ENCODE results near the gene MAPK8IP2. TPM values are rescaled to one million over a fixed set of nuclear protein-coding genes. Genes with fewer than 3 reads are reported as not detected.

The MAPK8IP2 gene
- total RNA-seq, 1 experiment from 2014 or later = 7.8 TPM

- POLR2A ChIA-PET (ENCODE audit: low non-redundant PET) = interaction anchor here (0.6 kb wide), 1 partner anchor 130 kb away, joined by 3 read pairs; no protein-coding TSS in a partner anchor
- no peak overlapping the region for H3K27ac ChIP-seq (ENCODE audit: low read depth, low read length, poor library complexity, severe bottlenecking)
- H3K4me3 ChIP-seq (ENCODE audit: low read depth, low read length, poor library complexity, severe bottlenecking) = no peak overlapping the region
- intact Hi-C loops (cut with micrococcal nuclease; ENCODE audit: unreplicated experiment) = no loop called here
- no peak for DNase-seq (ENCODE audit: low spot score)
- H3K36me3 ChIP-seq (ENCODE audit: insufficient read depth, low read length, poor library complexity, severe bottlenecking) = peaks cover 12% of the 10 kb centered on the region
- CTCF ChIA-PET = no interaction called here
- no peaks in the 10 kb centered on the region for H3K27me3 ChIP-seq (replicated peaks; ENCODE audit: insufficient read depth, low read depth, low read length, poor library complexity)
- TF ChIP-seq CTCF (conservative IDR thresholded peaks at IDR 0.05; ENCODE audit: low read depth, low read length) (no peak), EZH2 (IDR thresholded peaks at IDR 0.05; ENCODE audit: borderline replicate concordance, low read depth, low read length, poor library complexity, severe bottlenecking) (no peak)
- H3K4me1 ChIP-seq (ENCODE audit: insufficient read depth, low read length, poor library complexity, severe bottlenecking) = no peaks in the 10 kb centered on the region
- no peaks in the 10 kb centered on the region for H3K9me3 ChIP-seq (ENCODE audit: low read depth, low read length, poor library complexity, severe bottlenecking)
- no TSS peak for BruUV-seq (replicated peaks)
These were observed 30.6 kb upstream of the MAPK8IP2 start for GRCh38 chr22:50569896-50570535.

GRCh38 chr22:50570861-50571260 is 29.7 kb upstream of the MAPK8IP2 start:
- no TSS peak for BruUV-seq (replicated peaks)
- Histone ChIP-seq H3K36me3 (ENCODE audit: insufficient read depth, low read length, poor library complexity, severe bottlenecking) (peaks cover 12% of the 10 kb centered on the region), H3K4me1 (ENCODE audit: insufficient read depth, low read length, poor library complexity, severe bottlenecking) (no peaks in the 10 kb centered on the region), H3K27ac (ENCODE audit: low read depth, low read length, poor library complexity, severe bottlenecking) (no peak overlapping the region), H3K9me3 (ENCODE audit: low read depth, low read length, poor library complexity, severe bottlenecking) (no peaks in the 10 kb centered on the region), H3K27me3 (replicated peaks; ENCODE audit: insufficient read depth, low read depth, low read length, poor library complexity) (no peaks in the 10 kb centered on the region), H3K4me3 (ENCODE audit: low read depth, low read length, poor library complexity, severe bottlenecking) (no peak overlapping the region)
- ChIA-PET CTCF (no interaction called here), POLR2A (ENCODE audit: low non-redundant PET) (no interaction called here)
- intact Hi-C loops (cut with micrococcal nuclease; ENCODE audit: unreplicated experiment) = no loop called here
- TF ChIP-seq EZH2 (IDR thresholded peaks at IDR 0.05; ENCODE audit: borderline replicate concordance, low read depth, low read length, poor library complexity, severe bottlenecking) (no peak), CTCF (conservative IDR thresholded peaks at IDR 0.05; ENCODE audit: low read depth, low read length) (no peak)
- DNase-seq (ENCODE audit: low spot score) = no peak

DNA sequence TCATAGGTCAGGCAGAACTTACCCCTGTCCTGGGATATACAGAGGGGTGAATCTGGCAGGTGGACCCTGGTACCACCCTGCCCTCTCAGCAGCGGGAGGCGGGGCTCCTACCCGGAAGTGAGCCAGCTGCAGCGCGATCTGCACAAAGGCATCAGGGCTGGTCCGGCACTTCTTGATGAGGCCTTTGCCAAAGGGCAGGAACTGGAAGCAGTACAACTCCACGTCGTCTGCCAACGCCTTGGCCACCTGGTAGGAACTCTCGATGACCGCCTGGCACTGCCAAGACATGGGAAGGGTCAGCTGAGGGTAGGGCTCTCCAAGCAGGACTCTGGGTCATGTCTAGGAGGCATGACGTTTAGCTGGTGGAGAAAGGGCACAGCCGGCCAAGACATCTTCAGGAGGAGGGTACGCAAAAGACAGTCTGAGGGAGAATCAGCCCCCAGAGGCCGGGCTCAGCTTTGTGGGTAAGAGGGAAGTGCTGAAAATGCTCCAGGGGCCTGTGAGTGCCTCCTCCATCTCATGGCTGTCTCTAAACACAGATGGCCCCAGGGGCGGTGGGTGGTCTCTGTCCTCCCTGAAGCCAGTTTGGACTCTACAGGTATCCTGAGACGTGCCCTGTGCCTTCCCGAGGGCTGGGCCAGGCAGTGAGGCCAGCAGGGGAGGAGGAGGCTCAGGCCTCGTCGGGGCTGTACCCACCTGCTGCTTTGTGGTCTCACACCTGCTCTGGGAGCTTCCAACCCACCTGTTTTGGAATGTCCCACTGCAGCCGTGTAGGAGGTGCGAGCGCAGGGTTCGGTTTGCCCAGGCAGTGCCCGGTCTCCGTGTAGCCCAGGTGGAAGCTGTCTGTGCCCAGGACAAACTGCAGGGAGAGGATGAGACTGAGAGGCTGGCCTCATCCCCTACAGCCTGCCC is 29.1 kb upstream of the MAPK8IP2 start:
- ChIA-PET CTCF (no interaction called here), POLR2A (ENCODE audit: low non-redundant PET) (no interaction called here)
- intact Hi-C loops (cut with micrococcal nuclease; ENCODE audit: unreplicated experiment) = no loop called here
- Histone ChIP-seq H3K36me3 (ENCODE audit: insufficient read depth, low read length, poor library complexity, severe bottlenecking) (peaks cover 12% of the 10 kb centered on the region), H3K4me1 (ENCODE audit: insufficient read depth, low read length, poor library complexity, severe bottlenecking) (no peaks in the 10 kb centered on the region), H3K27me3 (replicated peaks; ENCODE audit: insufficient read depth, low read depth, low read length, poor library complexity) (no peaks in the 10 kb centered on the region), H3K9me3 (ENCODE audit: low read depth, low read length, poor library complexity, severe bottlenecking) (no peaks in the 10 kb centered on the region), H3K4me3 (ENCODE audit: low read depth, low read length, poor library complexity, severe bottlenecking) (no peak overlapping the region), H3K27ac (ENCODE audit: low read depth, low read length, poor library complexity, severe bottlenecking) (no peak overlapping the region)
- no peak for DNase-seq (ENCODE audit: low spot score)
- TF ChIP-seq EZH2 (IDR thresholded peaks at IDR 0.05; ENCODE audit: borderline replicate concordance, low read depth, low read length, poor library complexity, severe bottlenecking) (no peak), CTCF (conservative IDR thresholded peaks at IDR 0.05; ENCODE audit: low read depth, low read length) (no peak)
- BruUV-seq (replicated peaks) = no TSS peak
